ENCODE measurements around the gene TTC28. TPM values are rescaled to one million over a fixed set of nuclear protein-coding genes. Genes with fewer than 3 reads are reported as not detected.

Gene TTC28
- total and polyA plus RNA-seq, 2 donors (not counting 3 experiments of a cell fraction or from before 2014, with no cell fraction given) = 16.5 to 51.1 TPM

GRCh38 chr22:27973846-27974245 lies 705.8 kb downstream of the TTC28 start:
- no peak overlapping the region for H3K4me2 ChIP-seq (ENCODE audit: insufficient read depth, low read length)
- ChIA-PET POLR2A (no interaction called here), CTCF (no interaction called here)
- TF ChIP-seq POLR2AphosphoS5 (IDR thresholded peaks at IDR 0.05; ENCODE audit: insufficient read depth, low read depth, low read length) = no peak
- TF ChIP-seq CTCF (IDR thresholded peaks at IDR 0.05; ENCODE audit: extremely low read depth in 1 of 2, insufficient read depth in 1 of 2, low read depth in 1 of 2, low read length in 2 of 2) = no peak
- no peak for TF ChIP-seq POLR2A (IDR thresholded peaks at IDR 0.05; ENCODE audit: low read depth, low read length)
- TF ChIP-seq GATA2 (IDR thresholded peaks at IDR 0.05; ENCODE audit: insufficient read depth, insufficient read length, low read depth, low read length) = no peak
- TF ChIP-seq FOS (IDR thresholded peaks at IDR 0.05; ENCODE audit: borderline replicate concordance, insufficient read depth, low read length) = no peak
- TF ChIP-seq MYC (IDR thresholded peaks at IDR 0.05; ENCODE audit: low read depth, low read length) = no peak
- TF ChIP-seq EZH2 (IDR thresholded peaks at IDR 0.05; ENCODE audit: borderline replicate concordance, low read depth, low read length, severe bottlenecking) = no peak
- no peak for TF ChIP-seq JUN (IDR thresholded peaks at IDR 0.05; ENCODE audit: borderline replicate concordance, insufficient read depth, insufficient read length, low read depth)
- no peak for TF ChIP-seq MAX (IDR thresholded peaks at IDR 0.05; ENCODE audit: insufficient read depth, insufficient read length)
- no peaks in the 10 kb centered on the region for H3K27me3 ChIP-seq (ENCODE audit: control insufficient read depth in 2 of 2, insufficient read depth in 2 of 2, low read length in 2 of 2)
- H3K27ac ChIP-seq (ENCODE audit: insufficient read depth, low read depth, low read length) = no peak overlapping the region
- H3K79me2 ChIP-seq (ENCODE audit: control insufficient read depth, insufficient read depth, low read length) = no peaks in the 10 kb centered on the region
- no peaks in the 10 kb centered on the region for H4K20me1 ChIP-seq (replicated peaks; ENCODE audit: control insufficient read depth, extremely low read depth, insufficient read depth, low read length)
- H3K9ac ChIP-seq (replicated peaks; ENCODE audit: extremely low read depth, insufficient read depth, low read length) = no peak overlapping the region
- no peak for FAIRE-seq
- intact Hi-C loops (cut with micrococcal nuclease) (no loop called here), dilution Hi-C loops (cut with MboI; ENCODE audit: extremely low pct_ligation_motif_present, low sequenced_read_pairs) (no loop called here)
- no peak overlapping the region for H3K4me3 ChIP-seq (replicated peaks in 1 of 3; ENCODE audit: insufficient read depth in 1 of 3, low read depth in 1 of 3, low read length in 3 of 3)
- H2AFZ ChIP-seq (ENCODE audit: low read depth, low read length) = no peak overlapping the region
- BruUV-seq (replicated peaks) = no TSS peak
- DNase-seq (ENCODE audit: low read depth, low spot score) = no peak
- H3K9me3 ChIP-seq (replicated peaks; ENCODE audit: control insufficient read depth, insufficient read depth, low read length) = no peaks in the 10 kb centered on the region
- peaks cover 12% of the 10 kb centered on the region for H3K4me1 ChIP-seq (ENCODE audit: control insufficient read depth, extremely low read depth, insufficient read depth, low read length)
- no peaks in the 10 kb centered on the region for H3K36me3 ChIP-seq (ENCODE audit: control insufficient read depth in 2 of 2, extremely low read depth in 1 of 2, insufficient read depth in 2 of 2, low read length in 2 of 2)
- H3K9me1 ChIP-seq (replicated peaks; ENCODE audit: control insufficient read depth, extremely low read depth, insufficient read depth, low read length) = no peaks in the 10 kb centered on the region

Measured in endothelial cell of umbilical vein (primary cell).